CD8-positive, alpha-beta memory T cell (primary cell): ENCODE measurements around the gene CHRNG. TPM values are rescaled to one million over a fixed set of nuclear protein-coding genes. Genes with fewer than 3 reads are reported as not detected.

Experiments used
- CTCF ChIA-PET: fragments of 350-600 bp; sonication (Branson Sonifier 250); formaldehyde crosslinking; loops from one replicate; lab custom pipeline; 2021; ENCODE audit warnings: antibody characterized with exemption; lab: Charles Lee
- POLR2A ChIA-PET: fragments of 350-600 bp; sonication (Branson Sonifier 250); formaldehyde crosslinking; loops from one replicate; lab custom pipeline; 2021; ENCODE audit warnings: antibody characterized with exemption; lab: Charles Lee
- DNase-seq, 5 donors: peaks; one replicate each; pipeline versions ENCODE4 v3.0.0 to v3.0.0-alpha.2; 2020 to 2022; ENCODE audit warnings: mixed read lengths in 1 of 5
- H3K27ac ChIP-seq: one replicate; pipeline ENCODE4 v1.7.0; 2013; ENCODE audit warnings: low read depth, mild to moderate bottlenecking, low read length, moderate library complexity
- H3K27me3 ChIP-seq: 2 replicates; pipeline ENCODE4 v1.7.0; 2013; ENCODE audit warnings: low read length, mild to moderate bottlenecking; ENCODE audit not compliant: insufficient read depth, poor library complexity, severe bottlenecking
- H3K36me3 ChIP-seq: 2 replicates; pipeline ENCODE4 v1.7.0; 2013; ENCODE audit warnings: mild to moderate bottlenecking, low read length, moderate library complexity; ENCODE audit not compliant: insufficient read depth
- H3K4me1 ChIP-seq: 2 replicates; pipeline ENCODE4 v1.7.0; 2013; ENCODE audit warnings: mild to moderate bottlenecking, low read length, moderate library complexity; ENCODE audit not compliant: insufficient read depth
- H3K4me3 ChIP-seq: 2 replicates; pipeline ENCODE4 v1.7.0; 2013; ENCODE audit warnings: mild to moderate bottlenecking, low read length
- H3K9me3 ChIP-seq: 2 replicates; pipeline ENCODE4 v1.7.0; 2013; ENCODE audit warnings: mild to moderate bottlenecking, low read length
- H3K27ac Mint-ChIP-seq, 8 donors: one replicate each; pipeline ENCODE4 v1.8.0; 2020 to 2021; ENCODE audit warnings: mixed read lengths in 8 of 8, mild to moderate bottlenecking in 6 of 8, inconsistent platforms in 3 of 8, moderate library complexity in 3 of 8
- H3K27me3 Mint-ChIP-seq, 2 donors: one replicate each; pipeline ENCODE4 v1.8.0; 2020 to 2021; ENCODE audit warnings: mixed read lengths in 2 of 2, mild to moderate bottlenecking in 1 of 2, moderate library complexity in 1 of 2
- H3K36me3 Mint-ChIP-seq, 3 donors: one replicate each; pipeline ENCODE4 v1.8.0; 2020 to 2021; ENCODE audit warnings: mixed read lengths in 3 of 3, inconsistent platforms in 1 of 3, mild to moderate bottlenecking in 1 of 3
- H3K4me1 Mint-ChIP-seq, 3 donors: one replicate each; pipeline ENCODE4 v1.8.0; 2020 to 2021; ENCODE audit warnings: mixed read lengths in 3 of 3, inconsistent platforms in 1 of 3, mild to moderate bottlenecking in 1 of 3
- H3K4me3 Mint-ChIP-seq, 7 donors: one replicate each; pipeline ENCODE4 v1.8.0; 2020 to 2021; ENCODE audit warnings: mixed read lengths in 7 of 7, mild to moderate bottlenecking in 6 of 7, moderate library complexity in 4 of 7, inconsistent platforms in 2 of 7
- H3K9me3 Mint-ChIP-seq, 5 donors: one replicate each; pipeline ENCODE4 v1.8.0; 2020 to 2022; ENCODE audit warnings: mixed read lengths in 5 of 5, mild to moderate bottlenecking in 3 of 5, moderate library complexity in 2 of 5, inconsistent platforms in 1 of 5
- polyA plus RNA-seq: library from polyadenylated mRNA; unstranded; fragments of 300-500 nt; fragmentation: Illumina TruSeq; gene quantifications from one replicate; pipeline ENCODE4 v1.2.3, GENCODE V29; 2021
- total RNA-seq, 2 experiments: library from RNA; stranded (reverse); gene quantifications; one replicate each; pipeline ENCODE4 v1.2.3, GENCODE V29; 2021

Gene CHRNG
- total and polyA plus RNA-seq, 3 experiments from 2014 or later, result not detected

DNA sequence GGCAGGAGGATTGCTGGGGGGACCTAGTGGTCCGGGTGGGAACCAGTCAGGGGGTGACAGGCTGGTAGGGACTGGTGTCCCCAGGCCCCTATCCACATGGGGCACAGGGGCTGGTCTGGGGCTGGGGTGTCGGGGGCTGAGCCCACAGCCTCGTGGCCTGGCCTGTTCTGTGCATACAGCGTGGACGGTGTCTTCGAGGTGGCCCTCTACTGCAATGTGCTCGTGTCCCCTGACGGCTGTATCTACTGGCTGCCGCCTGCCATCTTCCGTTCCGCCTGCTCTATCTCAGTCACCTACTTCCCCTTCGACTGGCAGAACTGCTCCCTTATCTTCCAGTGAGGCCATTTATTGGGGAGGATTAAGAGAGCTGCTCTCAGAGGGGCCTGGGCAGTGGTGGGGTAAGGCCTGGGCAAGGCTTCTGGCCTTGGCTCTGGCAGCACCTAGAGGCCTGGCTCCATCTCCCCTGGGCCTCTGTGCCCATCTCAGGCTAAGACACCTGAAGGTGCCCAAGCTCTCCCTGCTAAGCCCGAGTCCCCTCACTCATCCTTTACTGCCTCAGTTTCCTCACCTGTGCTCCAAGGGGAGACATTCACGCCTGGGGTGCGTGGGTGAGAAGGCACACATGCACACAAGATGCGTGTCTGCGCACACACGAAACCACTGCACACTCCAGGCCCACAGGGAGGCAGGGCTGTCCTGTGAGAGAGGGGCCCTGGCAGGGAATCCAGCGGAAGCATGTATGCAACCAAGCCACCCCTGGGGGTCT lies 1.9 kb downstream of the CHRNG start:
- peaks cover under 1 to 36% (median 3%) of the 10 kb centered on the region in 3 donors for H3K4me1 Mint-ChIP-seq
- Histone ChIP-seq H3K4me3 (no peak overlapping the region), H3K9me3 (no peaks in the 10 kb centered on the region), H3K27ac (no peak overlapping the region), H3K36me3 (no peaks in the 10 kb centered on the region), H3K27me3 (no peaks in the 10 kb centered on the region), H3K4me1 (peaks cover 3% of the 10 kb centered on the region)
- H3K9me3 Mint-ChIP-seq, result no peaks in the 10 kb centered on the region
- no peak for DNase-seq
- H3K27ac Mint-ChIP-seq, result no peak overlapping the region
- ChIA-PET CTCF (no interaction called here), POLR2A (interaction anchor here (0.7 kb wide), 1 partner anchor 10 kb away, joined by 5 read pairs; no protein-coding TSS in a partner anchor)
- peaks cover 0 to 14% (median under 1%) of the 10 kb centered on the region in 3 donors for H3K36me3 Mint-ChIP-seq
- H3K27me3 Mint-ChIP-seq, result peaks cover 0 to 5% of the 10 kb centered on the region in 2 donors
- no peak overlapping the region for H3K4me3 Mint-ChIP-seq

DNA sequence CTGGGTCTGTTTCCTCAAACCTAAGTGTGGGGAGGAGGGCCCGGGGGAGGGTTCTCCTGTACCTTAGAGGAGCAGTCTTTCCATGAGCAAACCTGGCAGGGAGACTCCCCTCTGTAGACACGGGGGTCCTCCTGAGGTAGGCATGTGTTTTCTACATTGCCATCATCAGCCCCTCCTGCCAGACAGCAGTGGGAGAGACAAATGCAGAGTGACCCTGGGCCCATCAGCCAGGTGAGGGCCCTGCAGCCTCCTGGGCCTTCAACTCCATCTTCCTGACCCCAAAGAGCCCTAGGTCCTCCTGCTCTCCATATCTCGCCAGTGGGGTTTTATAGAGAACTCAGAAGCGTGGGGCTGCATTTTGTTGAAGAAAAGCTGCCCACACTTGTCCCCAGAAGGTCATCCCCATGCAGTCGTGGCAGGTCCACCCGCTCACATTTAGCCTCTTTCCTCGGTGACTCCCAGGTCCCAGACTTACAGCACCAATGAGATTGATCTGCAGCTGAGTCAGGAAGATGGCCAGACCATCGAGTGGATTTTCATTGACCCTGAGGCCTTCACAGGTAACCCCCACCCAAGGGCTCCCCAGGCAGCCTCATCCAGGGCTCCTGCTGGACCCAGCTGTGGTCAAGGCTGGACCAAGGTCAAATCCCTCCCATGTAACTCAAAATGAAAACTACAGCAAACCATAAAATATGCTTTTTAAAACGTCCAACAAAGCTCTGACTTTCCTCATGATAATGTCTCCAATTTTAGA lies 2.6 kb downstream of the CHRNG start:
- Histone ChIP-seq H3K27me3 (no peaks in the 10 kb centered on the region), H3K9me3 (no peaks in the 10 kb centered on the region), H3K4me3 (no peak overlapping the region), H3K36me3 (no peaks in the 10 kb centered on the region), H3K27ac (no peak overlapping the region), H3K4me1 (peaks cover 9% of the 10 kb centered on the region)
- no peaks in the 10 kb centered on the region for H3K9me3 Mint-ChIP-seq
- H3K27me3 Mint-ChIP-seq, result no peaks in the 10 kb centered on the region
- H3K36me3 Mint-ChIP-seq, result peaks cover 0 to 18% (median 4%) of the 10 kb centered on the region in 3 donors
- ChIA-PET POLR2A (no interaction called here), CTCF (no interaction called here)
- no peak for DNase-seq
- peak overlapping the region in 2 of 8 donors; percentile 2 to 54 for H3K27ac Mint-ChIP-seq
- H3K4me1 Mint-ChIP-seq, result peaks cover 5 to 42% (median 6%) of the 10 kb centered on the region in 3 donors
- no peak overlapping the region for H3K4me3 Mint-ChIP-seq

GRCh38 chr2:232542715-232543467 lies 3.4 kb downstream of the CHRNG start:
- POLR2A ChIA-PET, result no interaction called here

DNA sequence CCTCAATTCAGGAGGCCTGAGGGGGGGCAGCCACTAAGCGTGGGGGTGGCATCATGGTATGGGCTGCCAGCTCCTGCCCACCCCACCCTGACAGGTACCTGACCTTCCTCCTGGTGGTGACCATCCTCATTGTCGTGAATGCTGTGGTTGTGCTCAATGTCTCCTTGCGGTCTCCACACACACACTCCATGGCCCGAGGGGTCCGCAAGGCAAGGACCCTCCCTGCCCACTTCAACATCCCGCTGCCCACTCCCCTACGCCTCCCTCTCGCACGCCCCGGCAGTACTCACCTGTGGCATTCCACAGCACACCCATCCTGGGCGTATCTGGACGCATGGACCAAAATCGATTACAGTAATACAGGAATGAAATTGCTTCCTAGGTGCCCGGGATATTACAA lies 4.0 kb downstream of the CHRNG start:
- Histone ChIP-seq H3K4me3 (no peak overlapping the region), H3K27ac (no peak overlapping the region), H3K36me3 (no peaks in the 10 kb centered on the region), H3K9me3 (no peaks in the 10 kb centered on the region), H3K27me3 (no peaks in the 10 kb centered on the region), H3K4me1 (peaks cover 21% of the 10 kb centered on the region)
- Mint-ChIP-seq H3K36me3 (peaks cover 0 to 29% (median 4%) of the 10 kb centered on the region in 3 donors), H3K4me3 (no peak overlapping the region), H3K9me3 (no peaks in the 10 kb centered on the region), H3K27me3 (no peaks in the 10 kb centered on the region), H3K27ac (peak overlapping the region in 1 of 8 donors; percentile 39), H3K4me1 (peaks cover 14 to 52% (median 18%) of the 10 kb centered on the region in 3 donors)
- CTCF ChIA-PET, result no interaction called here
- POLR2A ChIA-PET, result no interaction called here
- DNase-seq, result no peak

More at GRCh38 chr2:232542715-232543467, 3.4 kb downstream of the CHRNG start:
- Histone ChIP-seq H3K27ac (no peak overlapping the region), H3K36me3 (no peaks in the 10 kb centered on the region), H3K4me1 (peaks cover 17% of the 10 kb centered on the region), H3K27me3 (no peaks in the 10 kb centered on the region), H3K4me3 (no peak overlapping the region), H3K9me3 (no peaks in the 10 kb centered on the region)
- Mint-ChIP-seq H3K4me3 (no peak overlapping the region), H3K27ac (peak overlapping the region in 1 of 8 donors; percentile 27), H3K36me3 (peaks cover 0 to 24% (median 4%) of the 10 kb centered on the region in 3 donors), H3K27me3 (no peaks in the 10 kb centered on the region), H3K4me1 (peaks cover 9 to 49% (median 12%) of the 10 kb centered on the region in 3 donors), H3K9me3 (no peaks in the 10 kb centered on the region)
- no peak for DNase-seq
- CTCF ChIA-PET, result no interaction called here

GRCh38 chr2:232543928-232544631 lies 4.6 kb downstream of the CHRNG start:
- POLR2A ChIA-PET, result no interaction called here
- H3K4me1 Mint-ChIP-seq, result peaks cover 20 to 57% (median 24%) of the 10 kb centered on the region in 3 donors
- Histone ChIP-seq H3K9me3 (no peaks in the 10 kb centered on the region), H3K4me1 (peaks cover 26% of the 10 kb centered on the region), H3K27me3 (no peaks in the 10 kb centered on the region), H3K27ac (no peak overlapping the region), H3K4me3 (no peak overlapping the region), H3K36me3 (no peaks in the 10 kb centered on the region)
- H3K9me3 Mint-ChIP-seq, result no peaks in the 10 kb centered on the region
- H3K4me3 Mint-ChIP-seq, result no peak overlapping the region
- CTCF ChIA-PET, result no interaction called here
- peak overlapping the region in 1 of 8 donors; percentile 15 for H3K27ac Mint-ChIP-seq
- DNase-seq, result no peak
- H3K36me3 Mint-ChIP-seq, result peaks cover 0 to 33% (median 4%) of the 10 kb centered on the region in 3 donors
- H3K27me3 Mint-ChIP-seq, result no peaks in the 10 kb centered on the region

DNA sequence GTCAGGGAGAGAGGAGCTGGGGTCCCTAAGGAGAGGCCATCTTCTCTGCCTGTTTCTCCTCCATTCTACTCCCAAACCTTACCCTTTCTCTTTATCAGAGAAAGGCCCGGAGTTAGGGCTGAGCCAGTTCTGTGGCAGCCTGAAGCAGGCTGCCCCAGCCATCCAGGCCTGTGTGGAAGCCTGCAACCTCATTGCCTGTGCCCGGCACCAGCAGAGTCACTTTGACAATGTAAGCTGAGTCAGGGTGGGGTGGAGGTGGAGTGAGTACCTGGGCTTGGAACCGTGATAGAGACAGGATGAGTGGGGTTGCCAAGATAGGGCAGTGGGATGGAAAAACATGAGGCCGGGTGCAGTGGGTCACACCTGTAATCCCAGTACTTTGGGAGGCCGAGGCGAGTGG lies 5.2 kb downstream of the CHRNG start:
- peaks cover 0 to 35% (median 4%) of the 10 kb centered on the region in 3 donors for H3K36me3 Mint-ChIP-seq
- H3K4me1 Mint-ChIP-seq, result peaks cover 26 to 63% (median 30%) of the 10 kb centered on the region in 3 donors
- H3K27ac Mint-ChIP-seq, result peak overlapping the region in 2 of 8 donors; percentile 40 to 46
- Histone ChIP-seq H3K9me3 (no peaks in the 10 kb centered on the region), H3K27me3 (no peaks in the 10 kb centered on the region), H3K27ac (no peak overlapping the region), H3K36me3 (no peaks in the 10 kb centered on the region), H3K4me3 (no peak overlapping the region), H3K4me1 (peaks cover 32% of the 10 kb centered on the region)
- ChIA-PET CTCF (no interaction called here), POLR2A (no interaction called here)
- DNase-seq, result no peak
- H3K4me3 Mint-ChIP-seq, result no peak overlapping the region
- no peaks in the 10 kb centered on the region for H3K27me3 Mint-ChIP-seq
- H3K9me3 Mint-ChIP-seq, result no peaks in the 10 kb centered on the region

DNA sequence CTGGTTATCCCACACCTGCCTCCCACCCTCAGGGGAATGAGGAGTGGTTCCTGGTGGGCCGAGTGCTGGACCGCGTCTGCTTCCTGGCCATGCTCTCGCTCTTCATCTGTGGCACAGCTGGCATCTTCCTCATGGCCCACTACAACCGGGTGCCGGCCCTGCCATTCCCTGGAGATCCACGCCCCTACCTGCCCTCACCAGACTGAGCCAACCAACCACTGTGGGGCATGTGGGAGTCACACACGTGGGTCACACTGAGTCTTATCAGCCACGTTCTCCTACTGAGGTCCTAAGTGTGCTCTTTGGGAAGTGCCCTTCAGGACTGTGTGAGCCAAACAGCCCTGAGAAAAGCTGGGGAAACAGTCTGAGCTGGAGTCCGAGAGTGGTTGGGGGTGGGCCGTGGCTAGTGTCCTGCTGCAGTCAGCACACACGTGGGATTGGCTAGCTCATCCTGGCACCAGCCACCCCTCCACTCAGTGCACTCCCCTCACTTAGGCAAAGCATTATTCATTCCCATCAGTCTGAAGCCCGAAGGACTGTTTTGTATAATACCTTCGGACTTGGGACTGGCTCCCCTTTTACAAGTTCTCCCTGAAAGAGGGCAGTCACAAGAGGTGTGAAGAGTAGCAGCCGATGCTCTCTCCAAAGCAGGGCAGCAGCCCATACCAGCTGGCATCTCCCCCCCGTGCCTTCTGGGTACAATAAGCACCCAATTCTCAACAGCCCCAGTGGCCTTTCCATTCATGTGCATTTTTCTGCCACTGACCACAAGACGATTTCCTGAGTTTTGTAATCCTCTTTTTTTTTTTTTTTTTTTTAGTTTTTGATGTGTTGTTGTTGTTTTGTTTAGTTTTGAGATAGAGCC lies 6.3 kb downstream of the CHRNG start:
- H3K4me3 ChIP-seq, result no peak overlapping the region
- H3K4me1 ChIP-seq, result peaks cover 34% of the 10 kb centered on the region
- Mint-ChIP-seq H3K9me3 (no peaks in the 10 kb centered on the region), H3K36me3 (peaks cover 0 to 43% (median 4%) of the 10 kb centered on the region in 3 donors), H3K4me3 (peak overlapping the region in 1 of 7 donors; percentile 18), H3K27me3 (no peaks in the 10 kb centered on the region), H3K27ac (peak overlapping the region in 3 of 8 donors; percentile 21 to 79 (median 39)), H3K4me1 (peaks cover 31 to 70% (median 36%) of the 10 kb centered on the region in 3 donors)
- H3K9me3 ChIP-seq, result no peaks in the 10 kb centered on the region
- no peak for DNase-seq
- H3K27me3 ChIP-seq, result no peaks in the 10 kb centered on the region
- H3K27ac ChIP-seq, result no peak overlapping the region
- ChIA-PET CTCF (no interaction called here), POLR2A (interaction anchor here (0.7 kb wide), 1 partner anchor 786 kb away, joined by 9 read pairs; no protein-coding TSS in a partner anchor)
- H3K36me3 ChIP-seq, result no peaks in the 10 kb centered on the region
